Stimulated activated effector memory CD8-positive, alpha-beta T cell treated with anti-CD3 and anti-CD28 coated beads, Interleukin-12 subunit alpha, Interleukin-12 subunit beta, amount 100 ng/mL, for 72 hours (primary cell): ENCODE measurements around the gene SAPCD2.
"Not testable (repeated sequence)": the region's sequence is repeated elsewhere in the genome, so short reads cannot be mapped to it uniquely, and the experiment has no call there.

Source experiments
- ATAC-seq: fragments of 150-1000 bp; cut with Tn5 transposase; 2 replicates; pipeline ENCODE4 v1.10.0; 2021
- DNase-seq, 2 donors: peaks; one replicate each; pipeline ENCODE4 v3.0.0; 2021 to 2022; ENCODE audit warnings: low spot score in 2 of 2
- H3K27ac Mint-ChIP-seq: one replicate; pipeline ENCODE4 v1.8.0; 2022; ENCODE audit warnings: mild to moderate bottlenecking, mixed read lengths
- H3K36me3 Mint-ChIP-seq: one replicate; pipeline ENCODE4 v1.8.0; 2022; ENCODE audit warnings: mild to moderate bottlenecking, mixed read lengths
- H3K4me1 Mint-ChIP-seq: one replicate; pipeline ENCODE4 v1.8.0; 2022; ENCODE audit warnings: mixed read lengths
- H3K4me3 Mint-ChIP-seq: one replicate; pipeline ENCODE4 v1.8.0; 2022; ENCODE audit warnings: mild to moderate bottlenecking, mixed read lengths
- H3K9me3 Mint-ChIP-seq: one replicate; pipeline ENCODE4 v1.8.0; 2022; ENCODE audit warnings: mixed read lengths

Gene SAPCD2, protein sequence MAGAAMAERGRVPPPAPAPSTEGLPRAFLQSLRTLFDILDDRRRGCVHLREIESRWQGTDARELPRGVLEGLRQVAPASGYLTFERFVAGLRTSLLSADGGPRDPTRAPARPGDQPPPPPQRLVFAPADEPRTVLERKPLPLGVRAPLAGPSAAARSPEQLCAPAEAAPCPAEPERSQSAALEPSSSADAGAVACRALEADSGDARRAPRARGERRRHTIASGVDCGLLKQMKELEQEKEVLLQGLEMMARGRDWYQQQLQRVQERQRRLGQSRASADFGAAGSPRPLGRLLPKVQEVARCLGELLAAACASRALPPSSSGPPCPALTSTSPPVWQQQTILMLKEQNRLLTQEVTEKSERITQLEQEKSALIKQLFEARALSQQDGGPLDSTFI

DNA sequence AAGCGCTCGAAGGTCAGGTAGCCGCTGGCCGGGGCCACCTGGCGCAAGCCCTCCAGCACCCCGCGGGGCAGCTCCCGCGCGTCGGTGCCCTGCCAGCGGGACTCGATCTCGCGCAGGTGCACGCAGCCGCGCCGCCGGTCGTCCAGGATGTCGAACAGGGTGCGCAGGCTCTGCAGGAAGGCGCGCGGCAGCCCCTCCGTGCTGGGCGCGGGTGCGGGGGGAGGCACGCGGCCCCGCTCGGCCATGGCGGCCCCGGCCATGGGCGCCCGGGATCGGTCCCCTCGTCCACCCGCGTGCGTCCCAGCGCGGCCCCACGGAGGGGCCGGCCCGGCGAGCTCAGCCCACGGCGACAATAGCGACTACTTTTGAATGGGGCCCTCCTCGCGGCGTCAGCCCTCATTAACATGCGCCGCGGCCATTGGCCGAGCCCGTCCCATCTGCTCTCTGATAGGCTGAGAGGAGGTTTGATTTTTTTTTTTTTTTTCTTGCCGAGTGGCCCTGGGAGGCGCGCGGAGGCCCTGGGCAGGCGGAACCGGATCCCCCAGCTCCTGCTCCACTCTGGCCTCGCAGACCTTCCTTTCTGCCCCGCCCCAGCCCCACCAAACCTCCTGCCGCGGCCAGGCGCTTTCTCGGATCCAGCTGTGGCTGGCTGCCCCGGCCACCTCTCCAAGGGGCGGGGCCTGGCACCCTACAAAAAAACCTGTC lies at the start of gene SAPCD2:
SAPCD2 (minus strand) TSS at position 357 of the 705 bp plus-strand sequence; CDS start at position 260, 97 bp downstream.
- no peaks in the 10 kb centered on the region for H3K9me3 Mint-ChIP-seq
- H3K4me3 Mint-ChIP-seq: peak within 1 kb of the TSS; percentile 82
- H3K27ac Mint-ChIP-seq: peak within 1 kb of the TSS; percentile 92
- peaks cover 12% of the 10 kb centered on the region for H3K36me3 Mint-ChIP-seq
- ATAC-seq (peak; percentile 93), DNase-seq (peak; percentile 76 to 90)
- H3K4me1 Mint-ChIP-seq: peaks cover 24% of the 10 kb centered on the region

DNA sequence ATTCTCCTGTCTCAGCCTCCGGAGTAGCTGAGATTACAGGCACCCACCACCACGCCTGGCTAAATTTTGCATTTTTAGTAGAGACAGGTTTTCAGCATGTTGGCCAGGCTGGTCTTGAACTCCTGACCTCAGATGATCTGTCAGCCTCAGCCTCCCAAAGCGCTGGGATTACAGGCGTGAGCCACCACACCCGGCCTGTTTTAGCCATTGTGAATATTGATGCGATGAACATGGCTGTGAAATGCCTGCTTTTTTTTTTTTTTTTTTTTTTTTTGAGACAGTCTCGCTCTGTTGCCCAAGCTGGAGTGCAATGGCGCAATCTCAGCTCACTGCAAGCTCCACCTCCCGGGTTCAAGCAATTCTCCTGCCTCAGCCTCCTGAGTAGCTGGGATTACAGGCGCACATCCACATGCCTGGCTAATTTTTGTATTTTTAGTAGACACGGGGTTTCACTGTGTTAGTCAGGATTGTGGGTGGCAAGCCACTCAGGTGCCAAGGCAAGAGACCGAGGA lies 47.8 kb upstream of the SAPCD2 start:
- not testable (repeated sequence) for ATAC-seq, H3K36me3 Mint-ChIP-seq, H3K9me3 Mint-ChIP-seq, H3K4me3 Mint-ChIP-seq, H3K27ac Mint-ChIP-seq, DNase-seq
- H3K4me1 Mint-ChIP-seq: peaks cover 16% of the 10 kb centered on the region

DNA sequence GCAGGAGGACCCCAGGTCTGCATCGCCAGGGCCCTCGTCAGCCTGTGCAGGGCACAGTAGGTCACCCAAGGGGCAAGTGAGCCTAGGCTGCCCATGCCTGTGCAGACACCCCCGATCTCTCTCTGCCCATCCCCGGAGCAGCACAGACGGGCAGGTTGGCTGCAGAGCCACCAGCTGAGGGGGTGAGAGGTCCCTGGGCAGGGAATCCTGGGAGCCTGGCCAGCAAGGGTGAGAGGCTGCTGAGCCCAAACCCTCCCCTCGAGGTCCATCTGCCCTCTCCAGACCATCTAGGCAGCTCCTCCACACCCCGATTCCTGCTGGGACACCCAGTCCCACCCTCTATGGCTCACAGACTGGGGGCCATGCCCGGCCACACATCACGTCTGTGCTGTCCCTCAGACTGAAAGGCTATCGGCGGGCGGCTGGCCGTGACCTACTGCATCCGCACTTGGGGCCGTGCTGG lies 46.9 kb upstream of the SAPCD2 start:
- Mint-ChIP-seq H3K36me3 (no peaks in the 10 kb centered on the region), H3K27ac (no peak overlapping the region)

DNA sequence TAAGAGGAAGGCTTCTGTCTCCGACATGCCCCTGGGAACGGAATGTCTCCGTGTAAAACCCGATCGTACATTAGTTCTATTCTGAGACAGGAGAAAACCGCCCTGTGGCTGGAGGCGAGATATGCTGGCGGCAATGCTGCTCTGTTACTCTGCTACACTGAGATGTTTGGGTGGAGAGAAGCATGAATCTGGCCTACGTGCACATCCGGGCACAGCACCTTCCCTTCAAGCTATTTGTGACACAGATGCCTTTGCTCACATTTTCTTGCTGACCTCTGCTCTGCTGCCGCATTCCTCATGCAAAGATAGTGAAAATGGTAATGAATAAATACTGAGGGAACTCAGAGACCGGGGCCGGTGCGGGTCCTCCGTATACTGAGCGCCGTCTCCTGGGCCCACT lies 46.4 kb upstream of the SAPCD2 start:
- H3K27ac Mint-ChIP-seq: no peak overlapping the region
- DNase-seq: no peak
- H3K4me3 Mint-ChIP-seq: no peak overlapping the region
- H3K9me3 Mint-ChIP-seq: no peaks in the 10 kb centered on the region
- no peak for ATAC-seq
- peaks cover 14% of the 10 kb centered on the region for H3K4me1 Mint-ChIP-seq
- peaks cover 4% of the 10 kb centered on the region for H3K36me3 Mint-ChIP-seq

More for the DNA sequence above, 46.9 kb upstream of the SAPCD2 start:
- Mint-ChIP-seq H3K9me3 (no peaks in the 10 kb centered on the region), H3K4me3 (no peak overlapping the region), H3K4me1 (peaks cover 20% of the 10 kb centered on the region)
- no peak for DNase-seq
- no peak for ATAC-seq

DNA sequence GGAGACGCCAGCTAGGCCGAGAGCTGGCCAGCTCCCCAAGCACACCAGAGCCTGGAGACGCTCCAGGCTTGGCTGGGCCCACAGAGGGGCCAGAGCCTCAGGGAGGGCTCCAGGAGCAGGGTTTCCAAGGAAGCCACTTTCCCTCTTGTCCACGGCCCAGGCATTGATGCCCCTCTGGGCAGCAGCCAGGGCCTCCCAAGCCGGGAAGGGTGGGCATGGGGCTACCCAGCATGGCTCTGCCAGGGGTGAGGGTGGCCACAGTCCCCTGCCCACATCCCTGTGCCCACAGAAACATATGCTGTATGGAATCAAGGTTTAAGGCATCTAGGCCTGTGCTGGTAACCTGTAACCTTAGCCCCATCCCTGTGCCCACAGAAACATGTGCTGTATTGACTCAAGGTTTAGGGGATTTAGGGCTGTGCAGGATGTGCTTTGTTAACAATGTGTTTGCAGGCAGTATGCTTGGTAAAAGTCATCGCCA lies 45.7 kb upstream of the SAPCD2 start:
- H3K36me3 Mint-ChIP-seq: peaks cover 11% of the 10 kb centered on the region
- no peaks in the 10 kb centered on the region for H3K9me3 Mint-ChIP-seq
- no peak for ATAC-seq
- peaks cover 14% of the 10 kb centered on the region for H3K4me1 Mint-ChIP-seq
- peak overlapping the region; percentile 65 for H3K4me3 Mint-ChIP-seq
- DNase-seq: no peak
- no peak overlapping the region for H3K27ac Mint-ChIP-seq

DNA sequence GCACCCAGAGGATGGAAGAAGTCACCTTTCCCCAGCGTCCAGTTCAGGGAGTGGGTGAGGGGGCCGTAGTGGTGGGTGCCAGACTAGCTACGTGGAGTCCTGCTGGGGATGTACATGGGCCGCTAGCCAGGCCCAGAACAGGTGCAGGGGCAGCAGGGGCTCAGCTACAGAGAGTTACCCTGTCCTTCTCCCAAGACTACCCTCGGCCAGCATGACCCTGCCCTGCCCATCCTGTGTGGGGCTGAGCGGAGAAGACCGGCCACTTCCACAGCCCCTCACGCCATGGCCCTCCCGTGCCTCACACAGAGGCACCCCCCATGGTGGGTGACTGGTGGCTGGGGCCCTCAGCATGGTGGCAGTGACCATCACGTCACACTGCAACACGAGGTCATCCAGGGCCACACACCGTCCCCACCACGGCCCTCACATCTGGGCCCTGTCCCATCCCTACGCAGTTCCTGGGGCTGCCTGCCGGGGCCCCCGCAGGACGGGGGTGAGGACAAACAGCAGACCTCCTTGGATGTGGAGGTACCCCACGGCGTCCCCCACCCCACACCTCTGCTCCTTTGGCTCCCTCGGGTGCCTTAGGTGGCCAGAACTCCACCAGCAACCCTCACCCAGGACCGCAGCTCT lies 45.2 kb upstream of the SAPCD2 start:
- H3K27ac Mint-ChIP-seq: no peak overlapping the region
- H3K4me1 Mint-ChIP-seq: peaks cover 19% of the 10 kb centered on the region
- peak overlapping the region; percentile 65 for H3K4me3 Mint-ChIP-seq
- H3K9me3 Mint-ChIP-seq: no peaks in the 10 kb centered on the region
- no peak for DNase-seq
- peaks cover 16% of the 10 kb centered on the region for H3K36me3 Mint-ChIP-seq
- ATAC-seq: no peak

DNA sequence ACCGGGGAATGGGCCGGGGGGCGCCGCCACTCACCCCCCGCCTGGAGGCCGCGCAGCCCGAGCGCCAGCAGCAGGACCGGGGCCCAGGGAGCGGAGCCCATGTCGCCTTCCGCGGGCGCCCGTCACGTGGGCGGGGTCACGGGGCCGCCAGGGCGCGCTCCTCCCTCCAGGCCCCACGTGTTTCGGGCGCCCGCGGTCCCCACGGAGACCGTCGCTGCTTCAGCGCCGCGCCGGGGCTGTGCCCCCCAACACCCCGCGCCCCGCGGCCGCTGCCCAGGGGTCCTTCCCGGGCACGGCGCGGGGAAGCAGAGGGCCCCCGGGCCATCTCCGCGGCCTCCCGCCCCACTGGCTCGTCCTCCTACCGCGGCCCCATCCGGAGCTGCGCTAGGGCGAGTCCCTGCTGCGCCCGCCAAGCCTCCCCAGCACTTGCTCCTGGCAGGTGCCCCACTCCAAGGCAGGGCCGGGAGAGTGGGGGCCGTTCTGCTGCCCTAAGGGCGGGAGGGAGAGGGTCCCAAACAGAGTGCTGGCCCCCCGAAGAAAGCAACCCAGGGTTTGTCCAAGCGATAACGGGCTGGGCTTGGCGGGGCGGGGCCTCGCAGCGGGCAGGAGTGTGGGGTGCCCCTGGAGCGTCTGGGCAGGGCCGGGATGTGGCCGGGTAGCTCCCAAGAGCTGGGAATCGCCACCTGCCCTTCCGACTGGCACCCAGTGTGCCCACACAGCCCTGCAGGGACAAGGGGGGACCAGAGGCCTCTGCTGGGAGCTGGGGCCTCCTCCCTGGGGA lies 44.4 kb upstream of the SAPCD2 start, which contains the start of gene DPP7:
DPP7 (minus strand) TSS at position 121 of the 781 bp plus-strand sequence; CDS start at position 101, 20 bp downstream.
- Mint-ChIP-seq H3K4me1 (peaks cover 19% of the 10 kb centered on the region), H3K27ac (peak within 1 kb of the TSS; percentile 48), H3K4me3 (peak within 1 kb of the TSS; percentile 65), H3K9me3 (no peaks in the 10 kb centered on the region), H3K36me3 (peaks cover 19% of the 10 kb centered on the region)
- DNase-seq (peak; percentile 79 to 89), ATAC-seq (peak; percentile 92)

DNA sequence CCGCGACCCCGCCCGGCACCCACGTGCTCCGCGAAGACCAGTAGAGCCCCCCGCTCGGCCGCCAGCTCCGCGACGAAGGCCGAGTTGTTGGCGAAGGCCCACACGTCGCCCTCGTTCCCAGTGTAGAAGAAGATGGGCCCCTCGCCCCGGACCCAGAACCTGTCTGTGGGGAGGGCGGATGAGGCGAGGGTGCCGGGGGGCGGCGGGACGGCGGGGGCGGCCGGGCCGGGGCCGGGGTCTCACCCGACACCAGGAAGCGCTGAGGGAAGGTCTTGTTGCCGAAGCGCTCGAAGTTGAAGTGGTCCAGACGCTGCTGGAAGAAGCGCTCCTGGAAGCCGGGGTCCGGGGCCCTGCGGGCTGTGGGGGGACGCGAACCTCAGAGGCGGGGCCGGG lies 43.9 kb upstream of the SAPCD2 start:
- DNase-seq: no peak
- Mint-ChIP-seq H3K36me3 (peaks cover 25% of the 10 kb centered on the region), H3K27ac (no peak overlapping the region)

DNA sequence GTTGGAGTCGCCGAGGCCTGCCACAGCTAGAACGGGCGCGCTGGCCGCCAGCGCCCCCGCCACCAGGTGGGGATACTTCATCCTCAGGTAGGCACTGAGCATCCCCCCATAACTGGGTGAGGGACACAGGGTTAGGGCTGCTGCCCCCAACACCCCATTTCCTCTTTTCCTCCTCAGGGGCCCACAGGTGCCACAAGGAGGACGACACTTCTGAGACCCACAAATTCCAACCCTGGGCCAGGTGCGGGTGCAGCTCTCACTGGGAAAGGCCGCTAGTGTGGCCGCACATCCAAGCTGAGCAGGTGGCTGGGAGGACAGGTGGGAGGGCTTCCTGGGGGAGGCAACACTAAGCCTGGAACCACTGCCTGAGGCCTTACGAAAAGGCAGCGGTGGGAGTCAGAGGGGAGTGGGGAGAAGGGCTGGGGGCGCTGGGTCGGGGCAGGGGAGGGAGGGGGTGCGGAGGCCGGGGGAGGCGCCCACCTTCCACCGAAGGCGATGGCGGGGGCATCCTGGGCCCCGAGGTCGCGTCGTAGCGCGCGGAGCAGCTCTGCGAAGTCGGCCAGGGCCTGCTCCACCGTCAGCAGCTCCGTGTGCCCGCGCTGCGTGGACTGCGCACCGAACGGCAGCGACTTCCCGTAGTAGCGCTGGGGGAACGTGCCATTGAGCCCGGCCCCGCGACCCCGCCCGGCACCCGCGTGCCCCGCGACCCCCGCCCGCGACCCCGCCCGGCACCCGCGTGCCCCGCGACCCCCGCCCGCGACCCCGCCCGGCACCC lies 43.2 kb upstream of the SAPCD2 start:
- H3K4me3 Mint-ChIP-seq: peak overlapping the region; percentile 65
- H3K27ac Mint-ChIP-seq: peak overlapping the region; percentile 48
- no peak for DNase-seq
- H3K4me1 Mint-ChIP-seq: peaks cover 14% of the 10 kb centered on the region
- peak; percentile 64 for ATAC-seq
- H3K9me3 Mint-ChIP-seq: no peaks in the 10 kb centered on the region
- H3K36me3 Mint-ChIP-seq: peaks cover 31% of the 10 kb centered on the region

More for the DNA sequence above, 43.9 kb upstream of the SAPCD2 start:
- Mint-ChIP-seq H3K4me3 (peak overlapping the region; percentile 65), H3K9me3 (no peaks in the 10 kb centered on the region), H3K4me1 (peaks cover 18% of the 10 kb centered on the region)
- peak; percentile 31 for ATAC-seq

DNA sequence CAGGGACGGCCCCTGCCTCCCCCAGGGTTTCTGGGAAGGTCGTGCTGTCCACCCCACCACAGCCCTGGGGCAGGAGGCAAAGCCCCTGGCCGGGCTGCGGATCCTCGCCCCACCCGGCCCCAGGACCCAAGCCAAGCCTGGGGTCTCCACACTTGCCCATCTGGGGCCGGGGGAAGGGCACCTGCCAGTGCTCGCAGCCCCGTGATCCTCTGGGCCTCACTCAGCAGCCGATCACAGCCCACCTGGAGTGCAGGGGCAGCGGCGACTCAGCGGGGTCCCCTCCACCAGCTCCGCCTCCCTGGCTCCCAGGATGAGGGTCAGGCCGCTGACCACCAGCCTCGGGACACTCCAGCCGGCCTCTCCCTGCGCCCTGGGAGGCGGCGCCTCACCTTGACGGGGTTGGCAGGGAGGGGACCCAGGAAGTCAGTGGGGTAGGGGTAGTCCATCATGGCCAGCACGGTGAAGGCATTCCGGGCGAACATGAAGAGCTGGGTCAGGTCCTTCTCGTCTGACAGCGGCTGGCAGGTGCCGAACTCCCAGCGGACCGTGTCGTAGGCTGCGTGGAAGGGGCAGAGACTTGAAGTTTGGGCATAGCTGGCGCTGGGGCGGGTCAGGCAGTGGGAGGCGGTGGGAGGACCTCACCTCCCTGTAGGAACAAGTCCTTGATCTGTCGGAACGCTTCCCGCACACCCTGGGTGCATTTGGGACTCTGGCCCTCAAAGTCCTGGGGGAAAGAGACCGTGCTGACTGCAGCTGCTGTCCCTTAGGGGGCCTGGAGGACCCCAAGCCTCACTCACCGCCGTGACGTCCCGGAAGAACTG lies 42.4 kb upstream of the SAPCD2 start:
- DNase-seq (no peak), ATAC-seq (no peak)
- H3K27ac Mint-ChIP-seq: peak overlapping the region; percentile 48
- peak overlapping the region; percentile 65 for H3K4me3 Mint-ChIP-seq
- peaks cover 14% of the 10 kb centered on the region for H3K4me1 Mint-ChIP-seq
- peaks cover 39% of the 10 kb centered on the region for H3K36me3 Mint-ChIP-seq
- H3K9me3 Mint-ChIP-seq: no peaks in the 10 kb centered on the region

DNA sequence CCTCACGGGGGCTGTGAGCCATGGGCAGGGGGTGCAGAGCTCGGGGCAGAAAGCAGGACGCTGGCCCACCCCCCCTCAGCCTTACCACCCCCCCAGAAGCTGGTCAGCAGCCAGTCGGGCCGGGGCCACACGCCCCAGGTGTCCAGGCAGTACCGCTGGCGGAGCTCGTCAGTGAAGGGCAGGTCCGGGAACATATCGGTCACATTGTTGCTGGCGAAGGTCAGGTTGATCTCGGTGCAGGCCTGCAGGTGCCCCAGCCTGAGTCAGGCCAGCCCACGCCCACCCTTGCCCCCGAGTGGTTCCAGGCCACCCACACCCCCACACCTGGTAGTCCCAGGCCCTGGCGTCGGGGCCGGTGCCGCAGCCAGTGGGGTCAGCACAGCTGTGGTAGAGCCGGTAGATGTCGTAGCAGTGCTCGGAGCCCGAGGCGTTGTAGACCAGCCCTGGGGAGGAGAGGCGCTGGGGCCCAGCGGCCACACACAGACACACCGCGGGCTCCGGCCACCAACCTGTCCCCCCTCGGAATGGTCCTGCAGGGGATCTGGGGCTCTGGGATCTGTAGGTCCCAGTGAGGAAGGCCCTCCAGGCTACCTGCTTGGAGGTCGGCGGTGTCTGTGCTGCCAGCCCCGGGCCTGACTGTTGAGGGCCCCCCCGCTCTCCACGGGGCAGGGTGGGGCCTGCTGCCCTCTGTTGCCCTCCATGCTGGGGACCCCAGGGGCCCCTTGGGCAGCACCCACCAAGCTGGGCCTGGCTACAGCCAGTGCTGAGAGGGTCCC lies 41.6 kb upstream of the SAPCD2 start:
- no peak overlapping the region for H3K27ac Mint-ChIP-seq
- DNase-seq (no peak), ATAC-seq (no peak)
- H3K4me1 Mint-ChIP-seq: peaks cover 14% of the 10 kb centered on the region
- peaks cover 40% of the 10 kb centered on the region for H3K36me3 Mint-ChIP-seq
- H3K9me3 Mint-ChIP-seq: no peaks in the 10 kb centered on the region
- H3K4me3 Mint-ChIP-seq: no peak overlapping the region

DNA sequence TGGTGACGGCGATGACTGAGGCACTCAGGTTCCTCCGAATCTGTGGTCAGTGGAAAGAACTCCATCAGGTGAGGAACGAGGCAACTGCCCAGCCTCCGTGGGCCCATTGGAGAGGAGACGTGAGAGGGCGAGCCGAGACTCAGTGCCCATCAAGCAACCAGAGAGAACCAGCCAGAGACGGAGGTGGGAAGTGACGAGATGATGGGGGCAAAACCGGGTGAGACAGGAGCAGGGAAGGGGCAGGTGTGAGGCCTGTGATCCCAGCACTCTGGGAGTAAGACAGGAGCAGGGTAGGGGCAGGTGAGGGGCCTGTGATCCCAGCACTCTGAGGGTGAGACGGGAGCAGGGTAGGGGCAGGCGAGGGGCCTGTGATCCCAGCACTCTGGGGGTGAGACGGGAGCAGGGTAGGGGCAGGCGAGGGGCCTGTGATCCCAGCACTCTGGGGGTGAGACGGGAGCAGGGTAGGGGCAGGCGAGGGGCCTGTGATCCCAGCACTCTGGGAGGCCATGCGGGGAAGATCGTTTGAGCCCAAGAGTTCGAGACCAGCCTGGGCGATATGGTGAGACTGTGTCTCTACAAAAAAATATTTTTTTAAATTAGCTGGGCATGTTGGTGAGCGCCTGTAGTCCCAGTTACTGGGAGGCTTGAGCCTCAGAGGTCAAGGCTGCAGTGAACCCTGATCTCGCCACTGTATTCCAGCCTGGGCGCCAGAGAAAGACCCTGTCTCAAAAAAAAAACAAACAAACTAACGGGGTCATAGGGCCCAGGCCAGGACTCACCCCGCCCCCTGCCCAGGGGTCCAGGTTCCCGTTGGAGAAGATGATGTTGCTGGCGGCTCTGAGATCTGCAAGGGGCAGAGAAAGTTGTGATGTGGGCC lies 40.8 kb upstream of the SAPCD2 start:
- DNase-seq (no peak), ATAC-seq (no peak)
- H3K27ac Mint-ChIP-seq: peak overlapping the region; percentile 75
- no peaks in the 10 kb centered on the region for H3K9me3 Mint-ChIP-seq
- no peak overlapping the region for H3K4me3 Mint-ChIP-seq
- peaks cover 40% of the 10 kb centered on the region for H3K36me3 Mint-ChIP-seq
- peaks cover 14% of the 10 kb centered on the region for H3K4me1 Mint-ChIP-seq
